B cell (primary cell): ENCODE data around the gene GATAD2B. TPM values are rescaled to one million over a fixed set of nuclear protein-coding genes. Genes with fewer than 3 reads are reported as not detected.

Source experiments
- ATAC-seq: fragments of 200-7000 bp; cut with Tn5 transposase; one replicate; pipeline ENCODE4 v1.10.0; 2021; ENCODE audit warnings: low read depth, mild to moderate bottlenecking, moderate number of reproducible peaks, moderate library complexity
- CTCF ChIA-PET: fragments of 350-600 bp; sonication (Branson Sonifier 250); formaldehyde crosslinking; loops from one replicate; lab custom pipeline; 2021; ENCODE audit warnings: antibody characterized with exemption, inconsistent platforms; lab: Charles Lee
- POLR2A ChIA-PET: fragments of 350-600 bp; sonication (Branson Sonifier 250); formaldehyde crosslinking; loops from one replicate; lab custom pipeline; 2021; ENCODE audit warnings: antibody characterized with exemption; lab: Charles Lee
- DNase-seq: peaks from one replicate; pipeline ENCODE4 v3.0.0; 2013
- H2AFZ ChIP-seq: 2 replicates; pipeline ENCODE4 v1.6.1; 2012; ENCODE audit warnings: mild to moderate bottlenecking, low read depth, low read length; ENCODE audit not compliant: insufficient read depth, poor library complexity, severe bottlenecking
- H3K27ac ChIP-seq, 2 donors: 1 replicate in 1 of 2; 2 replicates in 1 of 2; pipeline ENCODE4 v1.5.1; 2012 to 2013; ENCODE audit warnings: low read length in 2 of 2, mild to moderate bottlenecking in 2 of 2, moderate library complexity in 1 of 2
- H3K27me3 ChIP-seq, 4 experiments: fragments of 200-600 bp in 1 of 4; sonication (generic) in 1 of 4; replicated peaks in 1 of 4; 1 replicate in 2 of 4; 2 replicates in 2 of 4; pipeline versions ENCODE4 v1.6.1 to v1.7.0; 2013 to 2016; ENCODE audit warnings: low read length in 3 of 4, mild to moderate bottlenecking in 2 of 4, mixed read lengths in 1 of 4, moderate library complexity in 1 of 4; ENCODE audit not compliant: insufficient read depth in 4 of 4, control insufficient read depth in 3 of 4; ENCODE audit errors: control extremely low read depth in 1 of 4
- H3K36me3 ChIP-seq, 2 experiments: replicated peaks in 1 of 2; 1 replicate in 1 of 2; 2 replicates in 1 of 2; pipeline versions ENCODE4 v1.6.1 to v1.7.1; 2013; ENCODE audit warnings: low read length in 1 of 2; ENCODE audit not compliant: insufficient read depth in 2 of 2, control insufficient read depth in 1 of 2; ENCODE audit errors: control extremely low read depth in 1 of 2, extremely low read depth in 1 of 2
- H3K4me1 ChIP-seq, 2 donors: fragments of 200-600 bp in 1 of 2; sonication (generic) in 1 of 2; 1 replicate in 1 of 2; 2 replicates in 1 of 2; pipeline versions ENCODE4 v1.5.1 to v1.6.1; 2013 to 2017; ENCODE audit warnings: low read length in 2 of 2; ENCODE audit not compliant: control insufficient read depth in 2 of 2, insufficient read depth in 2 of 2
- H3K4me2 ChIP-seq: replicated peaks from 2 replicates; pipeline ENCODE3; 2012; ENCODE audit warnings: mild to moderate bottlenecking, low read depth, low read length; ENCODE audit not compliant: poor library complexity, severe bottlenecking
- H3K4me3 ChIP-seq, 5 experiments: fragments of 200-600 bp in 1 of 5; sonication (generic) in 1 of 5; 1 replicate in 3 of 5; 2 replicates in 2 of 5; pipeline versions ENCODE4 v1.5.1 to v1.7.0; 2011 to 2016; ENCODE audit warnings: low read length in 4 of 5, mild to moderate bottlenecking in 4 of 5, low read depth in 2 of 5, control low read depth in 1 of 5, moderate library complexity in 1 of 5; ENCODE audit not compliant: insufficient read depth in 1 of 5; ENCODE audit errors: control extremely low read depth in 1 of 5, extremely low read depth in 1 of 5
- H3K79me2 ChIP-seq: fragments of 200-600 bp; sonication (generic); one replicate; pipeline ENCODE4 v1.6.0; 2016; ENCODE audit warnings: low read length; ENCODE audit not compliant: control insufficient read depth, insufficient read depth
- H3K9ac ChIP-seq: fragments of 200-600 bp; sonication (generic); 2 replicates; pipeline ENCODE4 v1.6.1; 2017; ENCODE audit warnings: mild to moderate bottlenecking, low read length, moderate library complexity
- H3K9me3 ChIP-seq, 3 donors: one replicate each; pipeline versions ENCODE4 v1.6.1 to v1.7.1; 2013; ENCODE audit warnings: low read length in 2 of 3; ENCODE audit not compliant: control insufficient read depth in 2 of 3, insufficient read depth in 1 of 3; ENCODE audit errors: control extremely low read depth in 1 of 3
- H4K20me1 ChIP-seq: 2 replicates; pipeline ENCODE4 v1.6.0; 2012; ENCODE audit warnings: mild to moderate bottlenecking, low read length; ENCODE audit not compliant: insufficient read depth, control insufficient read depth, poor library complexity, severe bottlenecking
- H3K27ac Mint-ChIP-seq: one replicate; pipeline ENCODE4 v1.8.0; 2021; ENCODE audit warnings: mixed read lengths
- H3K27me3 Mint-ChIP-seq: one replicate; pipeline ENCODE4 v1.8.0; 2021; ENCODE audit warnings: mixed read lengths
- H3K4me1 Mint-ChIP-seq: one replicate; pipeline ENCODE4 v1.8.0; 2021; ENCODE audit warnings: mixed read lengths
- H3K4me3 Mint-ChIP-seq: one replicate; pipeline ENCODE4 v1.8.0; 2021; ENCODE audit warnings: mixed read lengths
- H3K9me3 Mint-ChIP-seq: one replicate; pipeline ENCODE4 v1.8.0; 2022; ENCODE audit warnings: mixed read lengths; ENCODE audit not compliant: insufficient read depth
- CTCF ChIP-seq: fragments of 200-600 bp; IDR thresholded peaks from one replicate; pipeline ENCODE4 v1.8.0; 2022; ENCODE audit warnings: antibody characterized with exemption, mild to moderate bottlenecking
- EZH2 ChIP-seq: IDR thresholded peaks from 2 replicates; pipeline ENCODE4 v1.6.1; 2012; ENCODE audit warnings: borderline replicate concordance, low read depth, mild to moderate bottlenecking, moderate library complexity, low read length; ENCODE audit not compliant: insufficient read depth, poor library complexity, severe bottlenecking
- WGBS: methylation state at CpG from one replicate; pipeline ENCODE4 v1.1.5; 2013; ENCODE audit warnings: missing lambda C conversion rate; ENCODE audit not compliant: insufficient coverage; 5-methylcytosine and 5-hydroxymethylcytosine counted together
- intact Hi-C: fragments of 100-400 bp; cut with micrococcal nuclease; formaldehyde crosslinking; loops from one replicate; pipeline ENCODE4 v1.10.0; 2022
- polyA plus RNA-seq: library from polyadenylated mRNA; depleted of rRNA; stranded (reverse); fragments of >200 nt; gene quantifications from 2 replicates; pipeline ENCODE4 v1.2.3, GENCODE V29; 2012
- total RNA-seq, 2 donors: library from RNA; stranded (reverse); fragments of 120-200 nt in 1 of 2; gene quantifications; 1 replicate in 1 of 2; 2 replicates in 1 of 2; pipeline versions ENCODE4 v1.2.3 to v1.2.4, GENCODE V29; 2013 to 2022

GATAD2B gene
- total and polyA plus RNA-seq, 2 donors (not counting 1 experiment from before 2014, with no cell fraction given), result 16.7 to 105 TPM

- H3K9me3 ChIP-seq, result no peaks in the 10 kb centered on the region
- peak overlapping the region; percentile 16 for H3K4me2 ChIP-seq
- ATAC-seq, result no peak
- Mint-ChIP-seq H3K4me1 (peaks cover 44% of the 10 kb centered on the region), H3K27ac (peak overlapping the region; percentile 37), H3K27me3 (no peaks in the 10 kb centered on the region), H3K9me3 (no peaks in the 10 kb centered on the region), H3K4me3 (peak overlapping the region; percentile 27)
- ChIA-PET CTCF (interaction anchor here (1.3 to 5.9 kb wide), 3 partner anchors 21 to 43 kb away, joined by 3 to 65 read pairs (median 46); partner anchors contain the start of genes CREB3L4, GATAD2B, RAB13 and SLC39A1), POLR2A (interaction anchor here (4.1 to 4.2 kb wide), 2 partner anchors 20 to 34 kb away, joined by 40 to 124 read pairs; partner anchors contain the start of genes GATAD2B and JTB)
- WGBS, result 100% methylated on average over 5 of the region's 11 CpGs
- H3K4me1 ChIP-seq, result peaks cover 24 to 40% of the 10 kb centered on the region in 2 donors
- no peak for DNase-seq
- H3K36me3 ChIP-seq, result peaks cover 17 to 62% of the 10 kb centered on the region in 2 experiments
- TF ChIP-seq CTCF, result no peak
- TF ChIP-seq EZH2, result no peak
- H3K9ac ChIP-seq, result no peak overlapping the region
- intact Hi-C loops, result no loop called here
- H3K27me3 ChIP-seq, result no peaks in the 10 kb centered on the region
- H3K27ac ChIP-seq, result peak overlapping the region in 1 of 2 donors; percentile 51
- H3K79me2 ChIP-seq, result peaks cover 51% of the 10 kb centered on the region
- H4K20me1 ChIP-seq, result peaks cover 40% of the 10 kb centered on the region
- no peak overlapping the region for H2AFZ ChIP-seq
- no peak overlapping the region for H3K4me3 ChIP-seq
Measured at GRCh38 chr1:153942766-153943549, 20.2 kb upstream of the GATAD2B start.
